ENCODE measurements around the gene INTS3. TPM values are rescaled to one million over a fixed set of nuclear protein-coding genes. Genes with fewer than 3 reads are reported as not detected.
"Not testable (repeated sequence)": the region's sequence is repeated elsewhere in the genome, so short reads cannot be mapped to it uniquely, and the experiment has no call there.

INTS3 gene
- polyA plus RNA-seq, 6 donors from 2014 or later, result 6.0 to 15.1 (median 11.5) TPM

DNA sequence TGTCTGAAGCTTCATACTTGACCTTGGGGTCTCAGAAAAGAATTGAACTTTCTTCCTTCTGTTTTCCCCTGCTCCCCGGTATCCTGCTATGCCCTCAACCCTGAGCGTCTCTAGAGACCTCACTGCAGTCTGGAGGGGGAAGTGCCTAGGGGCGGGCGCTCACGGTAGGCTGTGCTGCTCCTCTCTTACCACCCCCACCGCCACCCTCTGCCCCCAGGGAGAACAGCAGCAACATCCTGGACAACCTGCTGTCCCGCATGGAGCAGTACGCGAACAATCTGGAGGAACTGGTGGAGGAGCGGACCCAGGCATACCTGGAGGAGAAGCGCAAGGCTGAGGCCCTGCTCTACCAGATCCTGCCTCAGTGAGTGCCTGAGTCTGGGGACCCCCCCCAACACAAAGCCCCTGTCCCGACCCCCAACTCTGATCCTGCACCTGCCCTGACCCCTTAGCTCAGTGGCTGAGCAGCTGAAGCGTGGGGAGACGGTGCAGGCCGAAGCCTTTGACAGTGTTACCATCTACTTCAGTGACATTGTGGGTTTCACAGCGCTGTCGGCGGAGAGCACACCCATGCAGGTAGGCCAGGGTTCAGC, 39.0 kb upstream of the INTS3 start:
- Mint-ChIP-seq H3K27ac (peak overlapping the region in 3 of 6 donors; percentile 15 to 87 (median 31)), H3K4me1 (peaks cover 6 to 13% (median 10%) of the 10 kb centered on the region in 3 donors), H3K27me3 (peaks cover 3 to 32% (median 24%) of the 10 kb centered on the region in 3 donors), H3K9me3 (no peaks in the 10 kb centered on the region), H3K36me3 (no peaks in the 10 kb centered on the region), H3K4me3 (no peak overlapping the region)
- ATAC-seq (ENCODE audit: low read depth in 2 of 2) (peak; percentile 27 to 35), DNase-seq (no peak)

- ATAC-seq (ENCODE audit: low read depth in 2 of 2) (no peak), DNase-seq (no peak)
- peaks cover 10 to 21% (median 12%) of the 10 kb centered on the region in 3 donors for H3K4me1 Mint-ChIP-seq
- H3K27ac Mint-ChIP-seq, result peak overlapping the region in 1 of 6 donors; percentile 21
- H3K9me3 Mint-ChIP-seq, result no peaks in the 10 kb centered on the region
- H3K4me3 Mint-ChIP-seq, result peak overlapping the region in 1 of 8 donors; percentile 2
- H3K36me3 Mint-ChIP-seq, result no peaks in the 10 kb centered on the region
- peaks cover 0 to 14% (median 4%) of the 10 kb centered on the region in 3 donors for H3K27me3 Mint-ChIP-seq
Observed at GRCh38 chr1:153693466-153693865, 34.4 kb upstream of the INTS3 start.

- Mint-ChIP-seq H3K4me3 (peak overlapping the region in 1 of 8 donors; percentile 67), H3K27me3 (peaks cover 0 to 11% (median 0%) of the 10 kb centered on the region in 3 donors), H3K9me3 (no peaks in the 10 kb centered on the region), H3K27ac (no peak overlapping the region), H3K4me1 (peaks cover 5 to 11% (median 6%) of the 10 kb centered on the region in 3 donors), H3K36me3 (no peaks in the 10 kb centered on the region)
- ATAC-seq (ENCODE audit: low read depth in 2 of 2) (no peak), DNase-seq (no peak)
Observed at GRCh38 chr1:153696741-153697140, 31.1 kb upstream of the INTS3 start.

DNA sequence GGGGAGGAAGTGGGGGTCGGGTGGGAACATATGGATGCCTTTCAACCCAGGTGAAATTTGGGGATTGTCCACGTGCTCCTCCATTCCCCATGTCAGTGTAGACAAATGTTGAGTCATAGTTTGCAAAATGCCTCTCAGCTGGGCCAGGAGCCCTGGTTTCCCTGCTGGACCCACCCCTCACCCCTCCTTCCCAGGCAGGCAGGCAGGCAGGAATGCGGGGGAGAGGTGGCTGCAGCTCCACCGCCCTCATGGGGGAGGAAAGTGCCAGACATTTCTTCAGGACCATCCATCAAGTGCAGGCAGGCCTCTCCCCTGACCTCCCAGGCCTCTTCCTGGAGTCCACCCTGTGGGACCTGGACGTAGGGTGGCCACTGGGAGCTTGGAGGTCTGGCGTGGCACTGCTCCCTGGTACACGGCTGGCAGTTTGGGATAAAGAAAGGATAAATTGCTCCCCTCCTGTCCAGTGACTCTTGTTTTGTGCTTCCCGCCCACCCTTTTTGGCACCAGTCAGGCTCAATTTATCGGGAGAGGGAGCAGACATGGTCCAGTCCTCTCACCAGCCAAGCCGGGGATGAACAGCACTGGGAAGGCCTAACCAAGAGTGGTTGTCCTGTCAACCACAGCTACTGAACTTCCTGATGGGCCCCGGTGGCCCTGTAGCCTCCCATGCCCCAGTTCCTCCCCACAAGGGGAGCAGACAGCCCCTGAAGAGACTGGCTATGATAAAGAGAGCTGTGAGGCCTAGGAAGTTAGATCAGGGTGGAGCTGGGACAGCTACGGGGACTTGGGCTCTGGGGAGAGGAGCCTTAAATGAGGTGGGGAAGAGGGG, 30.4 kb upstream of the INTS3 start:
- DNase-seq (no peak), ATAC-seq (ENCODE audit: low read depth in 2 of 2) (no peak)
- Mint-ChIP-seq H3K9me3 (no peaks in the 10 kb centered on the region), H3K27ac (peak overlapping the region in 4 of 6 donors; percentile 28 to 90 (median 72)), H3K4me3 (peak overlapping the region in 7 of 8 donors; percentile 43 to 83 (median 72)), H3K36me3 (no peaks in the 10 kb centered on the region), H3K27me3 (peaks cover 0 to 11% (median 0%) of the 10 kb centered on the region in 3 donors), H3K4me1 (peaks cover 5 to 11% (median 6%) of the 10 kb centered on the region in 3 donors)

- peak in 1 of 2 donors; percentile 40 for ATAC-seq (ENCODE audit: low read depth in 2 of 2)
- Mint-ChIP-seq H3K27ac (peak overlapping the region in 4 of 6 donors; percentile 28 to 90 (median 72)), H3K4me3 (peak overlapping the region in 7 of 8 donors; percentile 43 to 83 (median 72)), H3K36me3 (no peaks in the 10 kb centered on the region), H3K27me3 (peaks cover 0 to 11% (median 0%) of the 10 kb centered on the region in 3 donors), H3K9me3 (no peaks in the 10 kb centered on the region), H3K4me1 (peaks cover 5 to 11% (median 6%) of the 10 kb centered on the region in 3 donors)
- no peak for DNase-seq
Observed at GRCh38 chr1:153698020-153698922, 29.6 kb upstream of the INTS3 start.

DNA sequence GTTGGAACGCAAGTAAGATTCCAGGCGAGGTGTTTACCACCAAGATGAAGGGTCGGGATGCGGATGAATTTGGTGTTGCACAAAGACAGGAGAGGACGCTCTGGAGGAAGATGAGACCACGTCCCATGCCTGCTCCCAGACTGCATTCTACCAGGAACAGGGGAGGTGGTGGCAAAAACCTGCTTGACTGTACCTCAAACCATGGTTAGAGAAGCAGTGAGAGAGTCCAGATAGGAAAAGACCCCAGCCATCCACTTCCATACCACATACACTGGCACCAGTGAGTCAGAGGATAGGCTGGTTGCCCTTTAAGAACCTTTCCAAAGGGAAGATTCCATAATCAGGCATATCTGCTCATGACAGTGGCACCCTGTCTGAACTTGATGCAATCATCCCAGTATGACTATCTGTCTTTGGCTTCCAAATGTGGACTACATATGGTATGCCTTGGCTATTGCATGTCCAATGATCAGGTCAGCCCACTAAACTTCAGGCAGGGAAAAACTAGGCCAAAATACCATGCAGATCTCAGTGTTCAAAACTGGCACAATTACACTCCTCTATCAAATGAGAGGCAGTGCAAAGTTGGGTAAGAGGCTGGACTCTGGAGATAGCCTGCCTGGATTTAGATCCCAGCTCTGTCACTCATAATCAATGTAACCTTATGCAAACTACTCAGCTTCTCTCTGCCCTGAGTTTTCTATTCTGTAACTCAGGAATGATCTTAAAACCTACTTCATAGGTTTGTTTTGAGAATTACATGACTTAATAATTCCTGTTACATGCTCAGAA, 28.7 kb upstream of the INTS3 start:
- ATAC-seq (ENCODE audit: low read depth in 2 of 2), result no peak
- H3K4me3 Mint-ChIP-seq, result no peak overlapping the region
- H3K9me3 Mint-ChIP-seq, result no peaks in the 10 kb centered on the region
- DNase-seq, result no peak
- peaks cover 0 to 11% (median 0%) of the 10 kb centered on the region in 3 donors for H3K27me3 Mint-ChIP-seq
- H3K36me3 Mint-ChIP-seq, result no peaks in the 10 kb centered on the region
- no peak overlapping the region for H3K27ac Mint-ChIP-seq
- H3K4me1 Mint-ChIP-seq, result peaks cover 5 to 11% (median 6%) of the 10 kb centered on the region in 3 donors

DNA sequence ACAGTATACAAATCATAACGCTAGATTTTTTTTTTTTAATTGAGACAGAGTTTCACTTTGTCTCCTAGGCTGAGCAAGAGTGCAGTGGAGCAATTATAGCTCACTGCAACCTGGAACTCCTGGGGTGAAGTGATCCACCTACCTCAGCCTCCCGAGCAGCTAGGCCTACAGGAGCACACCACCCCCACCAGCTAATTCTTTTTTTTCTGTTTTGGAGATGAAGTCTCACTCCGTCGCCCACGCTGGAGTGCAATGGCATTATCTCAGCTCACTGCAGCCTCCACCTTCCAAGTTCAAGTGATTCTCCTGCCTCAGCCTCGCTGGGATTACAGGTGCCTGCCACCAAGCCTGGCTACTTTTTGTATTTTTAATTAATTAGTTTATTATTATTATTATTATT, 28.1 kb upstream of the INTS3 start:
- peak overlapping the region in 1 of 8 donors; percentile 12 for H3K4me3 Mint-ChIP-seq
- no peak overlapping the region for H3K27ac Mint-ChIP-seq
- H3K27me3 Mint-ChIP-seq, result peaks cover 0 to 11% (median 0%) of the 10 kb centered on the region in 3 donors
- no peaks in the 10 kb centered on the region for H3K9me3 Mint-ChIP-seq
- no peak for DNase-seq
- ATAC-seq (ENCODE audit: low read depth in 2 of 2), result no peak
- H3K4me1 Mint-ChIP-seq, result peaks cover 5 to 11% (median 6%) of the 10 kb centered on the region in 3 donors
- H3K36me3 Mint-ChIP-seq, result no peaks in the 10 kb centered on the region

DNA sequence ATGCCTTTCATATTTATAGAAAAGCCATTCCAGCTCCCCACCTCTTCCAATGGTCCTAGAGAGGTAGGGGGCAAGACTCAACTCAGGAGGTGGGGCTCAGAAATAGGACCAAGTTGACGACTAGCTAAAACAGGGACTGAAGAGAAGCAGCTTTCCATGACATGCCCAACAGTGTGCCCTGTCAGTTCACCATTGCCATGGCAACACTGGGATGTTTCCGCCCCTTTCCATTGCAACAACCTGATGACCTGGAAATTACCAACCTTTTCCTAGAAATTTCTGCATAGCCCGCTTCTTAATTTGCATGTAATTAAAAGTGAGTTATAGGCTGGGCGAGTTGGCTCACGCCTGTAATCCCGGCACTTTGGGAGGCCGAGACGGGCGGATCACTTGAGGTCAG, 22.4 kb upstream of the INTS3 start:
- Mint-ChIP-seq H3K27me3 (peaks cover 0 to 7% (median 0%) of the 10 kb centered on the region in 3 donors), H3K27ac (no peak overlapping the region), H3K36me3 (no peaks in the 10 kb centered on the region), H3K4me3 (no peak overlapping the region), H3K9me3 (no peaks in the 10 kb centered on the region), H3K4me1 (peaks cover 0 to 2% (median 0%) of the 10 kb centered on the region in 3 donors)
- no peak for ATAC-seq (ENCODE audit: low read depth in 2 of 2)
- DNase-seq, result no peak

GRCh38 chr1:153711026-153711425, 16.8 kb upstream of the INTS3 start:
- no peak for ATAC-seq (ENCODE audit: low read depth in 2 of 2)
- H3K36me3 Mint-ChIP-seq, result no peaks in the 10 kb centered on the region
- peaks cover 0 to 2% (median 0%) of the 10 kb centered on the region in 3 donors for H3K4me1 Mint-ChIP-seq
- H3K9me3 Mint-ChIP-seq, result no peaks in the 10 kb centered on the region
- peak overlapping the region in 1 of 6 donors; percentile 20 for H3K27ac Mint-ChIP-seq
- H3K27me3 Mint-ChIP-seq, result peaks cover 11 to 21% (median 13%) of the 10 kb centered on the region in 3 donors
- no peak for DNase-seq
- no peak overlapping the region for H3K4me3 Mint-ChIP-seq

DNA sequence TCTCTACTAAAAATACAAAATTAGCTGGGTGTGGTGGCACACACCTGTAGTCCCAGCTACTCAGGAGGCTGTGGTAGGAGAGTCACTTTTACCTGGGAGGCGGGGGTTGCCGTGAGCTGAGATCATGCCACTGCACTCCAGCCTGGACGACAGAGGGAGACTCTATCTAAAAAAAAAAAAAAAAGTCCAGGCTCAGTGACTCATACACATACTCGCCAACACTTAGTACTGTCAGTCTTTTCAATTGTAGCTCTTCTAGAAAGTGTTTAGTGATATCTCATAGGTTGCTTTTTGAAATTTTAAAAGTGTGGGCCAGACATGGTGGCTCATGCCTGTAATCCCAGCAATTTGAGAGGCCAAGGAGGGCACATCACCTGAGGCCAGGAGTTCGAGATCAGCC, 11.6 kb upstream of the INTS3 start:
- not testable (repeated sequence) for ATAC-seq (ENCODE audit: low read depth in 2 of 2); DNase-seq; H3K4me1 Mint-ChIP-seq; H3K27ac Mint-ChIP-seq; H3K9me3 Mint-ChIP-seq; H3K4me3 Mint-ChIP-seq; H3K36me3 Mint-ChIP-seq
- peaks cover 4 to 13% (median 9%) of the 10 kb centered on the region in 3 donors for H3K27me3 Mint-ChIP-seq

- peak overlapping the region in 1 of 6 donors; percentile 63 for H3K27ac Mint-ChIP-seq
- no peaks in the 10 kb centered on the region for H3K36me3 Mint-ChIP-seq
- ATAC-seq (ENCODE audit: low read depth in 2 of 2) (no peak), DNase-seq (no peak)
- no peak overlapping the region for H3K4me3 Mint-ChIP-seq
- H3K27me3 Mint-ChIP-seq, result peaks cover 4 to 13% (median 9%) of the 10 kb centered on the region in 3 donors
- no peaks in the 10 kb centered on the region for H3K4me1 Mint-ChIP-seq
- H3K9me3 Mint-ChIP-seq, result no peaks in the 10 kb centered on the region
Observed at GRCh38 chr1:153717330-153717729, 10.5 kb upstream of the INTS3 start.

- no peak overlapping the region for H3K27ac Mint-ChIP-seq
- no peak overlapping the region for H3K4me3 Mint-ChIP-seq
- peaks cover 4 to 7% (median 6%) of the 10 kb centered on the region in 3 donors for H3K4me1 Mint-ChIP-seq
- ATAC-seq (ENCODE audit: low read depth in 2 of 2), result no peak
- no peaks in the 10 kb centered on the region for H3K27me3 Mint-ChIP-seq
- H3K9me3 Mint-ChIP-seq, result no peaks in the 10 kb centered on the region
- H3K36me3 Mint-ChIP-seq, result no peaks in the 10 kb centered on the region
- no peak for DNase-seq
Observed at GRCh38 chr1:153723687-153724086, 4.2 kb upstream of the INTS3 start.

All from naive B cell (primary cell).